Neural cell (in vitro differentiated cells): Measurements from ENCODE around the gene KRT16. TPM values are rescaled to one million over a fixed set of nuclear protein-coding genes. Genes with fewer than 3 reads are reported as not detected.

ENCODE experiments used
- H2AFZ ChIP-seq: fragments of 200-600, 300-800 bp; sonication (generic), shearing (Covaris generic); 2 replicates; pipeline ENCODE4 v1.6.0; 2014; ENCODE audit warnings: low read depth, mild to moderate bottlenecking, antibody characterized with exemption, low read length, moderate library complexity
- H3F3A ChIP-seq: fragments of 200-600 bp; shearing (Covaris generic); 2 replicates; pipeline ENCODE4 v1.6.1; 2016; ENCODE audit warnings: mild to moderate bottlenecking, moderate library complexity, mixed read lengths, antibody characterized with exemption, low read length; ENCODE audit not compliant: insufficient read depth, poor library complexity, severe bottlenecking
- H3K27ac ChIP-seq: fragments of 200-600, 300-800 bp; sonication (generic), shearing (Covaris generic); 2 replicates; pipeline ENCODE4 v1.5.1; 2014; ENCODE audit warnings: mild to moderate bottlenecking, low read length, moderate library complexity
- H3K27me3 ChIP-seq: fragments of 300-800, 200-600 bp; sonication (generic), shearing (Covaris generic); 2 replicates; pipeline ENCODE4 v1.6.0; 2014; ENCODE audit warnings: mild to moderate bottlenecking, low read depth, low read length, moderate library complexity; ENCODE audit not compliant: insufficient read depth
- H3K36me3 ChIP-seq: fragments of 300-800, 200-600 bp; sonication (generic), shearing (Covaris generic); 2 replicates; pipeline ENCODE4 v1.5.1; 2014; ENCODE audit warnings: mild to moderate bottlenecking, antibody characterized with exemption, low read length, moderate library complexity; ENCODE audit not compliant: insufficient read depth
- H3K4me2 ChIP-seq: fragments of 300-800, 200-600 bp; sonication (generic), shearing (Covaris generic); 2 replicates; pipeline ENCODE4 v1.6.0; 2014; ENCODE audit warnings: mild to moderate bottlenecking, low read length
- H3K4me3 ChIP-seq: fragments of 300-800, 200-600 bp; sonication (generic), shearing (Covaris generic); 2 replicates; pipeline ENCODE4 v1.5.1; 2014; ENCODE audit warnings: mild to moderate bottlenecking, low read length, moderate library complexity
- H3K79me2 ChIP-seq: fragments of 200-600 bp; shearing (Covaris generic); replicated peaks from 2 replicates; pipeline ENCODE4 v1.6.0; 2014; ENCODE audit warnings: mild to moderate bottlenecking, low read length, moderate library complexity; ENCODE audit not compliant: insufficient read depth
- H3K9ac ChIP-seq: fragments of 300-800, 200-600 bp; sonication (generic), shearing (Covaris generic); 2 replicates; pipeline ENCODE4 v1.6.1; 2016; ENCODE audit warnings: mild to moderate bottlenecking, low read length, mixed read lengths
- H3K9me2 ChIP-seq: fragments of 200-600 bp; shearing (Covaris generic); 2 replicates; pipeline ENCODE4 v1.6.1; 2016; ENCODE audit warnings: mild to moderate bottlenecking, low read length, mixed read lengths; ENCODE audit not compliant: insufficient read depth
- H3K9me3 ChIP-seq: fragments of 200-600, 300-800 bp; sonication (generic), shearing (Covaris generic); 2 replicates; pipeline ENCODE4 v1.6.1; 2016; ENCODE audit warnings: mild to moderate bottlenecking, mixed run types, low read length, moderate library complexity, mixed read lengths
- H4K20me1 ChIP-seq: fragments of 200-600 bp; shearing (Covaris generic); 2 replicates; pipeline ENCODE4 v1.6.1; 2016; ENCODE audit warnings: mild to moderate bottlenecking, mixed run types; ENCODE audit not compliant: insufficient read depth
- EP300 ChIP-seq: fragments of 450-650 bp; conservative IDR thresholded peaks from 2 replicates; pipeline ENCODE4 v1.6.1; 2014; ENCODE audit warnings: antibody characterized with exemption, mild to moderate bottlenecking, moderate library complexity; ENCODE audit not compliant: poor library complexity, severe bottlenecking
- EZH2 ChIP-seq: fragments of 200-600, 300-800 bp; shearing (Covaris generic), sonication (generic); IDR thresholded peaks from 2 replicates; pipeline ENCODE4 v1.6.1; 2014; ENCODE audit warnings: antibody characterized with exemption, low read length, borderline replicate concordance, mild to moderate bottlenecking; ENCODE audit not compliant: insufficient read depth, poor library complexity, severe bottlenecking
- MXI1 ChIP-seq: fragments of 450-650 bp; conservative IDR thresholded peaks from 2 replicates; pipeline ENCODE4 v1.6.1; 2014; ENCODE audit warnings: antibody characterized with exemption, mild to moderate bottlenecking; ENCODE audit not compliant: poor library complexity, severe bottlenecking
- POLR2AphosphoS5 ChIP-seq: IDR thresholded peaks from 2 replicates; pipeline ENCODE4 v1.6.1; 2012
- RAD21 ChIP-seq: fragments of 450-650 bp; conservative IDR thresholded peaks from 2 replicates; pipeline ENCODE4 v1.6.1; 2014; ENCODE audit warnings: antibody characterized with exemption, mild to moderate bottlenecking, moderate library complexity
- REST ChIP-seq: IDR thresholded peaks from 2 replicates; pipeline ENCODE4 v1.6.1; 2012; ENCODE audit warnings: borderline replicate concordance
- SMC3 ChIP-seq: fragments of 450-650 bp; conservative IDR thresholded peaks from 2 replicates; pipeline ENCODE4 v1.6.1; 2014; ENCODE audit warnings: antibody characterized with exemption, mild to moderate bottlenecking, moderate library complexity; ENCODE audit not compliant: poor library complexity
- TAF1 ChIP-seq: IDR thresholded peaks from 2 replicates; pipeline ENCODE4 v1.6.1; 2012; ENCODE audit warnings: low read depth
- polyA plus RNA-seq: library from polyadenylated mRNA; depleted of rRNA; stranded (reverse); fragments of >200 nt; gene quantifications from 2 replicates; pipeline ENCODE4 v1.2.3, GENCODE V29; 2014
- TF ChIP-seq, protein P1 (sequence below): fragments of 450-650 bp; IDR thresholded peaks from 2 replicates; pipeline ENCODE4 v1.5.1; 2014; ENCODE audit warnings: antibody characterized with exemption, mild to moderate bottlenecking, moderate library complexity; ENCODE audit not compliant: poor library complexity, severe bottlenecking

The KRT16 gene
- polyA plus RNA-seq, 1 donor from 2014 or later, result not detected

DNA sequence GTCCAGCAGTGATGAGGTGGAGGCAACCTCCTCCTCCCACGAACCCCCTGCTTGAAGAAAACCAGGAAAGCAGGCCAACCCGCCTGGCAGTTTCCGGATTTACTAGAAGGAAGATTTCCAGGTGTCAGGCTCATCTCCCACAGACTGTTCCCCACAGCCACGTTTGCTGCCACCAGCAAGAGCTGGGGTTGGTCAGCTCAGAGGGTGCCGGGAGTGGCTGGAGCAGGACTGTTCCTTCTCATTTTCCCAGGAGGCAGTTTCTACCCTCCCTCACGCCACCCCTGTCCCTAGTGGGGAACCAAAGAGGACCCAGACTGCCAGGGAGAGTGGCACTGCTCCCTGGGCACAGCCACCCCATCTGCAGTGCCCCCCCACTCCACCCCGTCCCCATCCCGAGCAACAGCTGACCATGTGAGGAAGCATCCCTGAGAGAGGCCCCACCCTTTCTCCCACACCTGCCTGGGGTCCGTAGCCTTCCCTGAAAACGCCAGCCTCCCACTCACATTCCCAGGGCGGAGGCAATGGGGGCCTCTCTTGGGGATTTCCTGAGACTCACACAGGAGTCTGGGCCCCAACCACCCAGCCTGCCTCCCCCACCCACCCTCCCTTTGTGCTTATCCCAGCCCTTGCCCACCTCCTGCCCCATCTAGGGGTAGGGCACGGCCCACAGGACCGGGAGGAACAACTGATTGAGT lies 5.9 kb upstream of the KRT16 start:
- Histone ChIP-seq H3F3A (no peaks in the 10 kb centered on the region), H3K36me3 (no peaks in the 10 kb centered on the region), H4K20me1 (no peaks in the 10 kb centered on the region), H3K9me2 (no peaks in the 10 kb centered on the region), H3K9me3 (no peaks in the 10 kb centered on the region), H3K27me3 (no peaks in the 10 kb centered on the region), H2AFZ (no peak overlapping the region), H3K27ac (no peak overlapping the region), H3K4me2 (no peak overlapping the region), H3K79me2 (no peaks in the 10 kb centered on the region), H3K9ac (no peak overlapping the region), H3K4me3 (no peak overlapping the region)
- TF ChIP-seq, protein P1, sequence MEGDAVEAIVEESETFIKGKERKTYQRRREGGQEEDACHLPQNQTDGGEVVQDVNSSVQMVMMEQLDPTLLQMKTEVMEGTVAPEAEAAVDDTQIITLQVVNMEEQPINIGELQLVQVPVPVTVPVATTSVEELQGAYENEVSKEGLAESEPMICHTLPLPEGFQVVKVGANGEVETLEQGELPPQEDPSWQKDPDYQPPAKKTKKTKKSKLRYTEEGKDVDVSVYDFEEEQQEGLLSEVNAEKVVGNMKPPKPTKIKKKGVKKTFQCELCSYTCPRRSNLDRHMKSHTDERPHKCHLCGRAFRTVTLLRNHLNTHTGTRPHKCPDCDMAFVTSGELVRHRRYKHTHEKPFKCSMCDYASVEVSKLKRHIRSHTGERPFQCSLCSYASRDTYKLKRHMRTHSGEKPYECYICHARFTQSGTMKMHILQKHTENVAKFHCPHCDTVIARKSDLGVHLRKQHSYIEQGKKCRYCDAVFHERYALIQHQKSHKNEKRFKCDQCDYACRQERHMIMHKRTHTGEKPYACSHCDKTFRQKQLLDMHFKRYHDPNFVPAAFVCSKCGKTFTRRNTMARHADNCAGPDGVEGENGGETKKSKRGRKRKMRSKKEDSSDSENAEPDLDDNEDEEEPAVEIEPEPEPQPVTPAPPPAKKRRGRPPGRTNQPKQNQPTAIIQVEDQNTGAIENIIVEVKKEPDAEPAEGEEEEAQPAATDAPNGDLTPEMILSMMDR, result no peak
- no peak for TF ChIP-seq SMC3
- no peak for TF ChIP-seq REST
- TF ChIP-seq TAF1, result no peak
- no peak for TF ChIP-seq MXI1
- TF ChIP-seq EP300, result no peak
- no peak for TF ChIP-seq RAD21

GRCh38 chr17:41617698-41618097 lies 5.1 kb upstream of the KRT16 start:
- Histone ChIP-seq H3F3A (no peaks in the 10 kb centered on the region), H3K4me3 (no peak overlapping the region), H3K27ac (no peak overlapping the region), H3K79me2 (no peaks in the 10 kb centered on the region), H2AFZ (no peak overlapping the region), H3K27me3 (no peaks in the 10 kb centered on the region), H3K9me2 (no peaks in the 10 kb centered on the region), H3K9ac (no peak overlapping the region), H4K20me1 (no peaks in the 10 kb centered on the region), H3K4me2 (no peak overlapping the region), H3K36me3 (no peaks in the 10 kb centered on the region), H3K9me3 (no peaks in the 10 kb centered on the region)
- TF ChIP-seq RAD21, result no peak
- no peak for TF ChIP-seq EP300
- no peak for TF ChIP-seq POLR2AphosphoS5
- no peak for TF ChIP-seq REST
- TF ChIP-seq SMC3, result no peak
- TF ChIP-seq TAF1, result no peak
- no peak for TF ChIP-seq EZH2
- no peak for TF ChIP-seq MXI1
- TF ChIP-seq, protein P1, result no peak
